Chondrocyte (in vitro differentiated cells): ENCODE data around the gene ADO. TPM values are rescaled to one million over a fixed set of nuclear protein-coding genes. Genes with fewer than 3 reads are reported as not detected.

Source experiments
- DNase-seq: peaks from one replicate; pipeline ENCODE4 v3.0.0; 2021; ENCODE audit warnings: mixed read lengths, low spot score
- H3K27ac Mint-ChIP-seq: one replicate; pipeline ENCODE4 v1.8.0; 2021; ENCODE audit warnings: mild to moderate bottlenecking, moderate library complexity, mixed read lengths; ENCODE audit not compliant: unreplicated experiment
- H3K27me3 Mint-ChIP-seq: 2 replicates; pipeline ENCODE4 v1.8.0; 2021; ENCODE audit warnings: low read depth, mixed read lengths
- H3K36me3 Mint-ChIP-seq: 2 replicates; pipeline ENCODE4 v1.8.0; 2021; ENCODE audit warnings: low read depth, mixed read lengths
- H3K4me1 Mint-ChIP-seq: 2 replicates; pipeline ENCODE4 v1.8.0; 2021; ENCODE audit warnings: low read depth, mild to moderate bottlenecking, mixed read lengths
- H3K4me3 Mint-ChIP-seq: one replicate; pipeline ENCODE4 v1.8.0; 2021; ENCODE audit warnings: mild to moderate bottlenecking, moderate library complexity, mixed read lengths; ENCODE audit not compliant: unreplicated experiment
- H3K9me3 Mint-ChIP-seq: 2 replicates; pipeline ENCODE4 v1.8.0; 2021; ENCODE audit warnings: low read depth, mixed read lengths
- total RNA-seq: library from RNA; stranded (reverse); gene quantifications from 3 replicates; pipeline ENCODE4 v1.2.1, GENCODE V29; 2021
- TF ChIP-seq, protein P1 (sequence below): fragments of 200-600 bp; sonication (generic); IDR thresholded peaks from 2 replicates; pipeline ENCODE4 v1.5.0; 2021; ENCODE audit warnings: antibody characterized with exemption, mild to moderate bottlenecking, moderate library complexity

ADO gene
- total RNA-seq, 1 donor from 2014 or later, result 29.1 TPM

DNA sequence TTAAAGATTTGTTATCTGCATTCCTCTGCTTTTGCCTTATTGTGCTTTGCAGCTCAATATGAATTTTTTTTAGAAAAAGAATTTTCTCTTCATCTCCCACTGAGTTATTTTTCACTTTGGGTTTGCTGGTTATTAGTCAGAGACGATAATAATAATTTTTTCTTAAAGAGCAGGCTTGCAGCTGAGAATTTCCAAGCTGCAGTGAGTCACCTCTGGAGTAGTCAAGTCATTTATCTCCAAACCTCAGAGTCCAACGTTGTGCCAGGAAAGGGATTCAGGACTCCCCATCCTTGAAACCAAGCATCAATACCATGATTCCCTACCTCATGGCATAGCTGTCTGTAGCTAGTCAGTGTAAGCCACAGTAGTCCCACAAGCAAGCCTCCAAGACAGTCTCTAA, 26.8 kb downstream of the ADO start:
- no peaks in the 10 kb centered on the region for H3K27me3 Mint-ChIP-seq
- peaks cover 4% of the 10 kb centered on the region for H3K36me3 Mint-ChIP-seq
- H3K27ac Mint-ChIP-seq, result peak overlapping the region; percentile 87
- no peak for DNase-seq
- peaks cover 6% of the 10 kb centered on the region for H3K9me3 Mint-ChIP-seq
- TF ChIP-seq, protein P1, sequence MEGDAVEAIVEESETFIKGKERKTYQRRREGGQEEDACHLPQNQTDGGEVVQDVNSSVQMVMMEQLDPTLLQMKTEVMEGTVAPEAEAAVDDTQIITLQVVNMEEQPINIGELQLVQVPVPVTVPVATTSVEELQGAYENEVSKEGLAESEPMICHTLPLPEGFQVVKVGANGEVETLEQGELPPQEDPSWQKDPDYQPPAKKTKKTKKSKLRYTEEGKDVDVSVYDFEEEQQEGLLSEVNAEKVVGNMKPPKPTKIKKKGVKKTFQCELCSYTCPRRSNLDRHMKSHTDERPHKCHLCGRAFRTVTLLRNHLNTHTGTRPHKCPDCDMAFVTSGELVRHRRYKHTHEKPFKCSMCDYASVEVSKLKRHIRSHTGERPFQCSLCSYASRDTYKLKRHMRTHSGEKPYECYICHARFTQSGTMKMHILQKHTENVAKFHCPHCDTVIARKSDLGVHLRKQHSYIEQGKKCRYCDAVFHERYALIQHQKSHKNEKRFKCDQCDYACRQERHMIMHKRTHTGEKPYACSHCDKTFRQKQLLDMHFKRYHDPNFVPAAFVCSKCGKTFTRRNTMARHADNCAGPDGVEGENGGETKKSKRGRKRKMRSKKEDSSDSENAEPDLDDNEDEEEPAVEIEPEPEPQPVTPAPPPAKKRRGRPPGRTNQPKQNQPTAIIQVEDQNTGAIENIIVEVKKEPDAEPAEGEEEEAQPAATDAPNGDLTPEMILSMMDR, result no peak
- H3K4me1 Mint-ChIP-seq, result peaks cover 15% of the 10 kb centered on the region
- no peak overlapping the region for H3K4me3 Mint-ChIP-seq

DNA sequence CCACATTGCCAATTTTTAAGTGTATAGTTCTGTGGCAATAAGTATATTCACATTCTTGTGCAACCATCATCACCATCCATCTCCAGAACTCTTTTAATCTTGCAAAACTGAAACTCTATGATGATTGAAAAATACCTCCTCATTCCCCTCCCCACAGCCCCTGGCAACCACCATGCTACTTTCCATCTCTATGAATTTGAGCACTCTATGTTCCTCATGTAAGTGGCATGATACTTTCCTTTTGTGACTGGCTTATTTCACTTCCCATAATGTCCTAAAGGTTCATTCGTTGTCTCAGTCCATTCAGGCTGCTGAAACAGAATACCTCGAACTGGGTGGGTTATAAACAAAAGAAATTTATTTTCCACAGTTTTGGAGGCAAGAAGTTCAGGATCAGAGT, 35.1 kb downstream of the ADO start:
- Mint-ChIP-seq H3K36me3 (no peaks in the 10 kb centered on the region), H3K4me3 (no peak overlapping the region), H3K27me3 (peaks cover 6% of the 10 kb centered on the region), H3K27ac (no peak overlapping the region), H3K9me3 (no peaks in the 10 kb centered on the region), H3K4me1 (no peaks in the 10 kb centered on the region)
- DNase-seq, result no peak
- TF ChIP-seq, protein P1, result no peak

DNA sequence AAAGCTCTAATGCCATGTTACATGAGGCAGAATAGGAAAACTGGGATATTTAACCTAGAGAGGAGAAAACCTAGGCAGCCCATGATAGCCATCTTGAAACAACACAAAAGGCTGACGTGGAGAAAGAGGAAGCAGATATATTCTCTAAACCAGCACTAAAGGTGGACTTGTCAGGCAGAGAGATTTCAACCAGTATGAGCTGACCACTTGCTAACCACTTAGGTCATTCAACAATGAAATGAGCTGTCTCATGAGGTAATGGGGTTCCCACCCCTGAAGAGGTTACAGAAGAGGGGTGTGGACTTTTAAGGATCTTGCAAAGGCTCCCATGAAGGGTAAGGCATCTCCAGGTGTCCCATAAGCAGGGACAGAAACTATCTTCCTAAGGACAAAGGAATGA, 38.5 kb downstream of the ADO start:
- TF ChIP-seq, protein P1, result no peak
- peaks cover 16% of the 10 kb centered on the region for H3K9me3 Mint-ChIP-seq

DNA sequence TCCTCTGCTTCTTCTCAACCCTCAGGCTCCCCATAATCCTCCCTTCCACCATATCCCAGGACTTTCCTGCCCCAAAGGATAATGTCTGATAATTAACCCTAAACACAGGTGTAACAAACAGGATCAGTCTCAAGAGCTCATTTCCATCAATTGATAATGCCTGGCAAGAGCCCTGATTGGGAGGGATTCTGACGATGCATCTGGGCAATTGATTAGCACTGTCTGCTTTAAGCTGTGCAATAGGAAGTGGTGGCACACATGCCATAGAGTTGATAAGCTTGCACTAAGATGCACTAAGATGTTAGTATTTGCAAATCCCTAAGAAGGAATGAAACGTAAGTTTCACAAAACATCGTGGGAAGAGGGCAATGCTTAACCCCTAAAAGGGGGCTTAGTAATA, 39.1 kb downstream of the ADO start:
- no peak overlapping the region for H3K4me3 Mint-ChIP-seq
- H3K4me1 Mint-ChIP-seq, result no peaks in the 10 kb centered on the region
- no peak overlapping the region for H3K27ac Mint-ChIP-seq
- no peaks in the 10 kb centered on the region for H3K36me3 Mint-ChIP-seq
- peaks cover 12% of the 10 kb centered on the region for H3K27me3 Mint-ChIP-seq
- peaks cover 21% of the 10 kb centered on the region for H3K9me3 Mint-ChIP-seq
- no peak for DNase-seq
- TF ChIP-seq, protein P1, result no peak

More for the DNA sequence above, 38.5 kb downstream of the ADO start:
- H3K36me3 Mint-ChIP-seq, result no peaks in the 10 kb centered on the region
- H3K4me1 Mint-ChIP-seq, result no peaks in the 10 kb centered on the region
- no peak overlapping the region for H3K27ac Mint-ChIP-seq
- H3K4me3 Mint-ChIP-seq, result no peak overlapping the region
- H3K27me3 Mint-ChIP-seq, result peaks cover 12% of the 10 kb centered on the region
- DNase-seq, result no peak

DNA sequence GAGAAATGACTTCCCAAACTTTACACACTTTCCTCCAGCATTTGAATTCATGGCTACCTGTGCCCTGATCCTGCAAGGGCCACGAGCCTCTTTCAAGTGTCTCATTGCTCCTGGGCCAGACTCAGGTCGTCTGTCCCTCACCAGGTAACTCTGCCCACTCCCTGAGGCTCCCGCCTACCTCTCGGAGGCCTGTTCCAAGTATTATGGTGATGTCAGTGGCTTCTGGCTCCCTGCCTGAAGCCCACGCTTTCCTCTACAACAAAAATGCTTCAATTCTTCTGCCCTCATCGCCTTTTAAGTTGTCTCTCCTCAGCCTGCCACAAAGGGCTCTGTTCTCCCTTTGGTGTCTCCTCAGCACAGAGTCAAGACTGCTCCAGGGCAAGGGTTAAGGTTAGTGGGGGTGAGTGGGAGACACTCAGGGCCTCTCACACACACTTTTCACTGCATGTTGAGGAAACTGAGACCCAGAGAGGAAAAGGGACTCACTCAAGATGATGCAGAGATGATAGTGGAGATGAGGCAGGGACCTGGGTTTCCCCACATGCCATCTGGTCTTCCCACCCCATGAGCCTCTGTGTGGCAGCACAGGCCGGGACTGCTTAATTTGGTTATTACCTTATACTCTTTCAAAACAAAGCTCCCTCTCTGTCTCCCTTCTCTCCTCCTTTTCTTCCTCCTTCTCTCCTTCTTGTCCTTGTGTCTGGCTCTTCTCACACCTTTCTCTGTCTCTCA, 39.9 kb downstream of the ADO start:
- H3K27ac Mint-ChIP-seq, result no peak overlapping the region
- peaks cover 16% of the 10 kb centered on the region for H3K27me3 Mint-ChIP-seq
- no peaks in the 10 kb centered on the region for H3K36me3 Mint-ChIP-seq
- TF ChIP-seq, protein P1, result no peak
- H3K9me3 Mint-ChIP-seq, result peaks cover 22% of the 10 kb centered on the region
- no peak overlapping the region for H3K4me3 Mint-ChIP-seq
- no peaks in the 10 kb centered on the region for H3K4me1 Mint-ChIP-seq
- DNase-seq, result no peak
